K562 (cell line): ENCODE results near the gene GCK. TPM values are rescaled to one million over a fixed set of nuclear protein-coding genes. Genes with fewer than 3 reads are reported as not detected.

Experiments used
- ATAC-seq: fragments of 200-7000 bp; cut with Tn5 transposase; 3 replicates; pipeline ENCODE4 v1.9.1; 2020; ENCODE audit warnings: moderate library complexity
- BruUV-seq: library from RNA; stranded (reverse); fragments of 400-500 nt; replicated peaks from 2 replicates; lab custom pipeline; 2021; lab: Mats Ljungman, UMichigan
- CTCF ChIA-PET: fragments of 300-600 bp; formaldehyde crosslinking; extraction: SDS; loops from one replicate; lab custom pipeline; 2021; ENCODE audit warnings: low intra/inter-chr PET ratio; lab: Yijun Ruan, JAX
- POLR2A ChIA-PET: fragments of 300-600, 350-650 bp; sonication (Branson Sonifier 250); formaldehyde crosslinking; extraction: SDS; loops from one replicate; lab custom pipeline; 2021; ENCODE audit warnings: antibody characterized with exemption, inconsistent platforms; lab: Yijun Ruan, JAX
- DNase-seq, 4 experiments: peaks; one replicate each; pipeline versions ENCODE4 v3.0.0 to v3.0.0-alpha.2; 2011 to 2018; ENCODE audit warnings: low spot score in 3 of 4, mixed read lengths in 3 of 4; ENCODE audit errors: extremely low read depth in 1 of 4
- FAIRE-seq: peaks from 2 replicates; lab custom pipeline; 2011; peaks lifted over from hg19 to GRCh38; lab: Jason Lieb, UNC
- H2AFZ ChIP-seq: 2 replicates; pipeline ENCODE4 v1.6.0; 2011; ENCODE audit warnings: low read depth, low read length, control low read depth, inconsistent platforms
- H3K27ac ChIP-seq: fragments of 200-600 bp; 3 replicates; pipeline ENCODE4 v1.8.0; 2011; ENCODE audit warnings: low read depth, mild to moderate bottlenecking, control low read depth, inconsistent platforms, low read length, moderate library complexity, mixed read lengths; ENCODE audit errors: extremely low read depth
- H3K27me3 ChIP-seq, 2 experiments: fragments of 300-600 bp in 1 of 2; 2 replicates in 1 of 2; 3 replicates in 1 of 2; pipeline versions ENCODE4 v1.6.0 to v1.8.0; 2011; ENCODE audit warnings: inconsistent platforms in 2 of 2, low read length in 2 of 2, mild to moderate bottlenecking in 1 of 2, mixed read lengths in 1 of 2, moderate library complexity in 1 of 2; ENCODE audit not compliant: control insufficient read depth in 2 of 2, insufficient read depth in 2 of 2
- H3K36me3 ChIP-seq: fragments of 300-600 bp; 3 replicates; pipeline ENCODE4 v1.8.0; 2011; ENCODE audit warnings: mild to moderate bottlenecking, low read length, inconsistent platforms; ENCODE audit not compliant: control insufficient read depth, insufficient read depth
- H3K4me1 ChIP-seq, 2 experiments: fragments of 200-600 bp in 1 of 2; replicated peaks in 1 of 2; 2 replicates in 1 of 2; 3 replicates in 1 of 2; pipeline versions ENCODE4 v1.5.1 to v1.8.0; 2011; ENCODE audit warnings: inconsistent platforms in 2 of 2, low read length in 2 of 2, mild to moderate bottlenecking in 1 of 2, mixed read lengths in 1 of 2, moderate library complexity in 1 of 2; ENCODE audit not compliant: control insufficient read depth in 2 of 2, insufficient read depth in 2 of 2
- H3K4me2 ChIP-seq: 2 replicates; pipeline ENCODE4 v1.6.1; 2011; ENCODE audit warnings: low read length, control low read depth, inconsistent platforms, mixed read lengths; ENCODE audit not compliant: insufficient read depth
- H3K4me3 ChIP-seq: fragments of 200-600 bp; sonication (generic), shearing (Covaris generic); 2 replicates; pipeline ENCODE4 v1.5.1; 2016; ENCODE audit warnings: control low read depth, inconsistent platforms
- H3K79me2 ChIP-seq: fragments of 200-600 bp; 3 replicates; pipeline ENCODE4 v1.8.0; 2011; ENCODE audit warnings: low read length, inconsistent platforms; ENCODE audit not compliant: control insufficient read depth, insufficient read depth
- H3K9ac ChIP-seq, 2 experiments: 2 replicates each; pipeline versions ENCODE4 v1.6.0 to v1.6.1; 2011; ENCODE audit warnings: low read depth in 2 of 2, low read length in 2 of 2, control low read depth in 1 of 2, inconsistent platforms in 1 of 2, mild to moderate bottlenecking in 1 of 2, mixed read lengths in 1 of 2; ENCODE audit not compliant: insufficient read depth in 1 of 2
- H3K9me1 ChIP-seq: one replicate; pipeline ENCODE4 v1.6.0; 2011; ENCODE audit warnings: inconsistent platforms, mild to moderate bottlenecking, low read length, moderate library complexity; ENCODE audit not compliant: control insufficient read depth, insufficient read depth
- H3K9me3 ChIP-seq: replicated peaks from 2 replicates; pipeline ENCODE4 v1.5.1; 2011; ENCODE audit warnings: low read depth, low read length, inconsistent platforms; ENCODE audit not compliant: control insufficient read depth, insufficient read depth
- H4K20me1 ChIP-seq: replicated peaks from 2 replicates; pipeline ENCODE4 v1.6.1; 2011; ENCODE audit warnings: low read length, inconsistent platforms, mixed read lengths; ENCODE audit not compliant: control insufficient read depth, insufficient read depth
- CTCF ChIP-seq, 3 experiments: IDR thresholded peaks in 2 of 3; conservative IDR thresholded peaks in 1 of 3; 2 replicates each; pipeline ENCODE4 v1.5.1; 2011 to 2012; ENCODE audit warnings: low read length in 3 of 3, mild to moderate bottlenecking in 3 of 3, control low read depth in 2 of 3, improper control_type of control experiment in 1 of 3, inconsistent platforms in 1 of 3, low read depth in 1 of 3, mixed read lengths in 1 of 3, moderate library complexity in 1 of 3; ENCODE audit not compliant: insufficient read depth in 2 of 3
- KDM2B ChIP-seq: fragments of 250-450 bp; sonication (Bioruptor Pico); IDR thresholded peaks from 2 replicates; pipeline ENCODE4 v1.8.0; 2021; ENCODE audit warnings: mild to moderate bottlenecking, moderate library complexity
- NFIC ChIP-seq: fragments of 450-650 bp; IDR thresholded peaks from 2 replicates; pipeline ENCODE4 v1.6.1; 2017; ENCODE audit warnings: mild to moderate bottlenecking, inconsistent platforms
- POLR2H ChIP-seq: IDR thresholded peaks from 2 replicates; pipeline ENCODE4 v1.6.1; 2016; ENCODE audit warnings: missing genetic modification characterization, low read depth, mild to moderate bottlenecking, control low read depth, missing compliant biosample characterization, moderate library complexity
- ZNF12 ChIP-seq: sonication (generic); formaldehyde crosslinking; IDR thresholded peaks from 2 replicates; pipeline ENCODE4 v1.4.0; 2020; ENCODE audit warnings: mild to moderate bottlenecking, missing genetic modification reagents
- ZNF668 ChIP-seq: fragments of 250-450 bp; sonication (Bioruptor Pico); IDR thresholded peaks from 2 replicates; pipeline ENCODE4 v1.8.0; 2022; ENCODE audit warnings: mild to moderate bottlenecking, inconsistent platforms
- WGBS: fragments of 100-300 bp; shearing (Covaris generic); methylation state at CpG from one replicate; pipeline ENCODE4 v1.1.6; 2016; ENCODE audit warnings: low coverage, mixed read lengths; ENCODE audit not compliant: insufficient coverage; ENCODE audit errors: missing lambda C conversion rate; 5-methylcytosine and 5-hydroxymethylcytosine counted together
- in situ Hi-C: fragments of 300-500 bp; cut with MboI; formaldehyde crosslinking; loops from 4 replicates; pipeline ENCODE4 v1.15.0; 2018; ENCODE audit warnings: inconsistent platforms, mixed read lengths
- intact Hi-C: fragments of 100-400 bp; cut with micrococcal nuclease; formaldehyde crosslinking; loops from 2 replicates; pipeline ENCODE4 v1.14.2; 2022
- polyA plus RNA-seq, 8 experiments: library from polyadenylated mRNA; depleted of rRNA in 4 of 8; stranded (reverse) in 5 of 8; unstranded in 3 of 8; fragments of >200 nt; fragmentation: Nextera tagmentation in 2 of 8; fragmentation: Illumina TruSeq in 1 of 8; extraction: Ambion mirVana in 2 of 8; extraction: Trizol in 1 of 8; gene quantifications; 2 replicates each; pipeline versions ENCODE4 v1.2.1 to v1.2.3, GENCODE V29; 2011 to 2014; ENCODE audit warnings: inconsistent platforms in 1 of 8, missing spikeins in 1 of 8
- total RNA-seq, 7 experiments: library from RNA; depleted of rRNA in 6 of 7; stranded (reverse); fragments of >200 nt in 6 of 7; fragmentation: Illumina TruSeq in 2 of 7; extraction: Trizol in 2 of 7; gene quantifications; 2 replicates each; pipeline versions ENCODE4 v1.2.1 to v1.2.3, GENCODE V29; 2011 to 2021; ENCODE audit warnings: low replicate concordance in 1 of 7
- TF ChIP-seq, protein P1 (sequence below), 2 experiments: IDR thresholded peaks; 2 replicates each; pipeline ENCODE4 v1.6.1; 2011; ENCODE audit warnings: borderline replicate concordance in 1 of 2, control low read depth in 1 of 2, low read depth in 1 of 2, low read length in 1 of 2, mild to moderate bottlenecking in 1 of 2, mixed read lengths in 1 of 2, moderate library complexity in 1 of 2; ENCODE audit not compliant: insufficient read depth in 1 of 2, insufficient read length in 1 of 2, poor library complexity in 1 of 2, severe bottlenecking in 1 of 2; ENCODE audit errors: extremely low read depth in 1 of 2
- TF ChIP-seq, protein P2 (sequence below): IDR thresholded peaks from 2 replicates; pipeline ENCODE4 v1.6.1; 2011; ENCODE audit warnings: borderline replicate concordance, low read depth, mild to moderate bottlenecking, moderate library complexity, low read length; ENCODE audit not compliant: insufficient read depth, poor library complexity, severe bottlenecking
- TF ChIP-seq, protein P3 (sequence below): fragments of 200-800 bp; sonication (Bioruptor generic); IDR thresholded peaks from 2 replicates; pipeline ENCODE4 v1.6.1; 2017; ENCODE audit warnings: missing genetic modification characterization, missing compliant biosample characterization

The GCK gene
- total and polyA plus RNA-seq, 9 of the 15 experiments (the other 6 are each of a cell fraction or from before 2014, with no cell fraction given): 0.11 to 0.55 (median 0.16) TPM; not detected in 3

DNA sequence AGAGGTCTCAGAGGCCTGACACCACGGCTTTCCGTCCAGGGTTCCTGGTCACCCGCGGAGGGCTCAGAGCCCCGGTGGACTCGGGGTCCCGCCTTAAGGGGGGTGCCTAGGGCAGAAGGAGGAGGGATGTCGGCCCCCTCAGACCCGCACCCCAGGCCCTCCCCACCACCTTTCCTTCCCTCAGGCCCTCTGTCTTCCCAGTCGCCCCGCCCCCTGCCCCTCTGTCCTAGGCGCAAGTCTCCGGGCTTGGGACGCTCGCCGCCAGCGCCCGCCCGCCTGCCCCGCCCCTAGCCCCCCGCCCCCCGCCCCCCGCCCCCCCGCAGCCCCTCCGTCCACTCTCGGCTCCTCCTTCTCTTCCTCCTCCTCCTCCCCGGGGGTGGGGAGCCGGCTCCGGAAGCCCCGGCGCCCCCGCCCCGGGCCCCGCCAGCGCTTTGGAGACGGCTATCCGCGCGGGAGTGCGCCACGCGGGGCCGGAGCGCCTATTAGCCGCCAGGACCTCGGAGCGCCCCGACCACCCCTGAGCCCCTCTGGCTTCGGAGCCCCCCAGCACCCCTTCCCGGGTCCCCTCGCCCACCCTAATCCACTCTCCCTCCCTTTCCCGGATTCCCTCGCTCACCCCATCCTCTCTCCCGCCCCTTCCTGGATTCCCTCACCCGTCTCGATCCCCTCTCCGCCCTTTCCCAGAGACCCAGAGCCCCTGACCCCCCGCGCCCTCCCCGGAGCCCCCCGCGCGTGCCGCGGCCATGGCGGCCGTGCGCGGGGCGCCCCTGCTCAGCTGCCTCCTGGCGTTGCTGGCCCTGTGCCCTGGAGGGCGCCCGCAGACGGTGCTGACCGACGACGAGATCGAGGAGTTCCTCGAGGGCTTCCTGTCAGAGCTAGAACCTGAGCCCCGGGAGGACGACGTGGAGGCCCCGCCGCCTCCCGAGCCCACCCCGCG lies 85.0 kb downstream of the GCK start, which contains the start of gene AEBP1:
Gene AEBP1, plus strand, starts transcription at position 423 of the 937 bp plus-strand sequence. Its CDS starts 321 bp downstream, at position 744.
- ChIA-PET POLR2A (interaction anchor here (2.7 kb wide), 1 partner anchor 11 kb away, joined by 16 read pairs; no protein-coding TSS in a partner anchor), CTCF (no interaction called here)
- TF ChIP-seq, protein P1, sequence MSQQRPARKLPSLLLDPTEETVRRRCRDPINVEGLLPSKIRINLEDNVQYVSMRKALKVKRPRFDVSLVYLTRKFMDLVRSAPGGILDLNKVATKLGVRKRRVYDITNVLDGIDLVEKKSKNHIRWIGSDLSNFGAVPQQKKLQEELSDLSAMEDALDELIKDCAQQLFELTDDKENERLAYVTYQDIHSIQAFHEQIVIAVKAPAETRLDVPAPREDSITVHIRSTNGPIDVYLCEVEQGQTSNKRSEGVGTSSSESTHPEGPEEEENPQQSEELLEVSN (IDR thresholded peaks at IDR 0.05; ENCODE audit: borderline replicate concordance in 1 of 2, extremely low read depth in 1 of 2, insufficient read depth in 1 of 2, insufficient read length in 1 of 2, low read depth in 1 of 2, low read length in 1 of 2, poor library complexity in 1 of 2, severe bottlenecking in 1 of 2): peak in 1 of 2 experiments; percentile 25
- TF ChIP-seq NFIC: peak; percentile 13; the same call in 1 of the 2 replicates
- TF ChIP-seq POLR2H: no peak
- 0 out of 6 replicates have a peak, but pooled peaks of 1 of the 3 experiments have one; percentile 8 for TF ChIP-seq CTCF (IDR thresholded peaks at IDR 0.05 in 2 of 3, conservative IDR thresholded peaks at IDR 0.05 in 1 of 3; ENCODE audit: insufficient read depth in 2 of 3, low read depth in 1 of 3, low read length in 3 of 3)
- TF ChIP-seq, protein P2, sequence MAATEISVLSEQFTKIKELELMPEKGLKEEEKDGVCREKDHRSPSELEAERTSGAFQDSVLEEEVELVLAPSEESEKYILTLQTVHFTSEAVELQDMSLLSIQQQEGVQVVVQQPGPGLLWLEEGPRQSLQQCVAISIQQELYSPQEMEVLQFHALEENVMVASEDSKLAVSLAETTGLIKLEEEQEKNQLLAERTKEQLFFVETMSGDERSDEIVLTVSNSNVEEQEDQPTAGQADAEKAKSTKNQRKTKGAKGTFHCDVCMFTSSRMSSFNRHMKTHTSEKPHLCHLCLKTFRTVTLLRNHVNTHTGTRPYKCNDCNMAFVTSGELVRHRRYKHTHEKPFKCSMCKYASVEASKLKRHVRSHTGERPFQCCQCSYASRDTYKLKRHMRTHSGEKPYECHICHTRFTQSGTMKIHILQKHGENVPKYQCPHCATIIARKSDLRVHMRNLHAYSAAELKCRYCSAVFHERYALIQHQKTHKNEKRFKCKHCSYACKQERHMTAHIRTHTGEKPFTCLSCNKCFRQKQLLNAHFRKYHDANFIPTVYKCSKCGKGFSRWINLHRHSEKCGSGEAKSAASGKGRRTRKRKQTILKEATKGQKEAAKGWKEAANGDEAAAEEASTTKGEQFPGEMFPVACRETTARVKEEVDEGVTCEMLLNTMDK: no peak
- TF ChIP-seq, protein P3, sequence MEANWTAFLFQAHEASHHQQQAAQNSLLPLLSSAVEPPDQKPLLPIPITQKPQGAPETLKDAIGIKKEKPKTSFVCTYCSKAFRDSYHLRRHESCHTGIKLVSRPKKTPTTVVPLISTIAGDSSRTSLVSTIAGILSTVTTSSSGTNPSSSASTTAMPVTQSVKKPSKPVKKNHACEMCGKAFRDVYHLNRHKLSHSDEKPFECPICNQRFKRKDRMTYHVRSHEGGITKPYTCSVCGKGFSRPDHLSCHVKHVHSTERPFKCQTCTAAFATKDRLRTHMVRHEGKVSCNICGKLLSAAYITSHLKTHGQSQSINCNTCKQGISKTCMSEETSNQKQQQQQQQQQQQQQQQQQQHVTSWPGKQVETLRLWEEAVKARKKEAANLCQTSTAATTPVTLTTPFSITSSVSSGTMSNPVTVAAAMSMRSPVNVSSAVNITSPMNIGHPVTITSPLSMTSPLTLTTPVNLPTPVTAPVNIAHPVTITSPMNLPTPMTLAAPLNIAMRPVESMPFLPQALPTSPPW: 0 out of 2 replicates have a peak, but pooled peaks have one; percentile 15
- no peak for TF ChIP-seq KDM2B (CRISPR knock-in tag)
- no peak for TF ChIP-seq ZNF12 (CRISPR knock-in tag)
- TF ChIP-seq ZNF668 (CRISPR knock-in tag): no peak
- intact Hi-C loops (no loop called here), in situ Hi-C loops (no loop called here)
- no peak for FAIRE-seq
- no TSS peak for BruUV-seq
- Histone ChIP-seq H3K4me3 (no peak within 1 kb of the TSS), H3K9me1 (no peaks in the 10 kb centered on the region), H3K9ac (peak within 1 kb of the TSS in 1 of 2 experiments; percentile 35; a peak in 1 of 4 replicates), H3K4me2 (no peak within 1 kb of the TSS), H2AFZ (no peak within 1 kb of the TSS), H3K36me3 (no peaks in the 10 kb centered on the region), H4K20me1 (0 out of 2 replicates have a peak, but pooled peaks cover 7% of the 10 kb centered on the region), H3K79me2 (no peaks in the 10 kb centered on the region), H3K27me3 (peaks cover 17 to 39% of the 10 kb centered on the region in 2 experiments; a peak in 4 of 5 replicates), H3K27ac (no peak within 1 kb of the TSS), H3K9me3 (no peaks in the 10 kb centered on the region), H3K4me1 (peaks cover 0 to 39% of the 10 kb centered on the region in 2 experiments; a peak in 4 of 5 replicates)
- 8% methylated on average over 21 of the region's 87 CpGs for WGBS
- peak in 2 of 4 experiments; percentile 65 for DNase-seq
- 0 out of 3 replicates have a peak, but pooled peaks have one; percentile 13 for ATAC-seq
